HG03521 (cell line): ENCODE data around the gene ITGB8.
A peak's percentile ranks its signal among the peaks of the same experiment; 100 is the strongest.

ENCODE experiments used
- ATAC-seq: cut with Tn5 transposase; IDR thresholded peaks from one replicate; pipeline ENCODE4 v1.9.1; 2021; ENCODE audit warnings: mild to moderate bottlenecking, moderate library complexity; ENCODE audit not compliant: unreplicated experiment

ITGB8 gene

DNA sequence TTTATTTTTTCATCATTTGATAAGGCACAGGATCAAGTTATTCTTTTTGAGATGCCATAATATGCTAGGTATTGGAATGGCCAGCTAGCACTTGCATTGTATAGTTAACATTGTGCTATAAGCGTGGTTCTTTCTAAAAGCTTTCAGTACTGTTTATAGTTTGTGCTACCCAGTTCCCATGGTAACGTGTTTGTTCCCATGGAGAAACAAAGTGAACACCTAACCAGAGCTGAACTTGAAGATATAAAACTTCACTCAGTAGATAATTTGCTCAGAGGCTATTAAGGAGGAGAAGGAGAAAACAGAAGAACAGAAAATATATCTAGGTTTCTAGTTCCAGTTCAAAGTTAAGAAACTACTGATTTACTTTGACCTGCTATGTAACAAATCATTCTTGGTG, 23.6 kb upstream of the ITGB8 start:
- peak; percentile 80 for ATAC-seq

DNA sequence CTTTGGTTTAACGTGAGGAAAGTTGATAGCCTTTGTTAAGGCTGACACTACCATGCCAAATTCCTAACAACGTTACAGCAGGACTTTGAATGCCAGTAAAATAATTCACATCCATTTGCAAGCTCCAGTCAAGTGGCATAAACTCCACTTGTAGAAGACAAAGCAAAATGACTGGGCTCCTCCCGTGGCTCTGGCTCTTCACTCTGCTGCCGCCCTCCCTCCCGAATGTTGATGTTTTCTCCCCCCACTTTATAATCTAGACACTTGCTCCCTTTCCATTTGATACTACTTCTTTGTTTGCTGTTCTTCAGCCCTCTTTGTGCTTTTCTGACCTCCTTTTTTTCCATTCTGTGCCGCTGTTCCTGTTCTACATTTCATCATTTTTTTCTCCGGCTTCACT, 22.8 kb upstream of the ITGB8 start:
- no peak for ATAC-seq

DNA sequence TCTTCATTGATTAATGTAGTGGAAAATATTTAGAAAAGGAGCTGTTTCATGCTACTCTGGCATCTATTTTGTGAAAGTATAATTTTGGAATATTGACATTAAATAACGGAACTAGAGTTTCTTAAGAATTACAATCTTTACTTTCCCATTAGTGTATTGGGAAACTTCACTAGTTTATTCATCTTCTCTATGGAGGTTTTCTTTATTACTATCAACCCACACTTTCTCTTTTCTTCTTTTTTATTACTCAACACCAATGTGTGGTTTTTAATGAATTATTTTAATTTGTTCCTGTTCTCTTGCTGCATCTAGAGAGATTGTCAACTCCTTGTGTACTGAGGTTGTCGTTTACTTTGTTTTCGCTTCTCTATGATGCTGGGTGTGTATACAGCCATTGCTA, 20.4 kb upstream of the ITGB8 start:
- ATAC-seq = no peak

DNA sequence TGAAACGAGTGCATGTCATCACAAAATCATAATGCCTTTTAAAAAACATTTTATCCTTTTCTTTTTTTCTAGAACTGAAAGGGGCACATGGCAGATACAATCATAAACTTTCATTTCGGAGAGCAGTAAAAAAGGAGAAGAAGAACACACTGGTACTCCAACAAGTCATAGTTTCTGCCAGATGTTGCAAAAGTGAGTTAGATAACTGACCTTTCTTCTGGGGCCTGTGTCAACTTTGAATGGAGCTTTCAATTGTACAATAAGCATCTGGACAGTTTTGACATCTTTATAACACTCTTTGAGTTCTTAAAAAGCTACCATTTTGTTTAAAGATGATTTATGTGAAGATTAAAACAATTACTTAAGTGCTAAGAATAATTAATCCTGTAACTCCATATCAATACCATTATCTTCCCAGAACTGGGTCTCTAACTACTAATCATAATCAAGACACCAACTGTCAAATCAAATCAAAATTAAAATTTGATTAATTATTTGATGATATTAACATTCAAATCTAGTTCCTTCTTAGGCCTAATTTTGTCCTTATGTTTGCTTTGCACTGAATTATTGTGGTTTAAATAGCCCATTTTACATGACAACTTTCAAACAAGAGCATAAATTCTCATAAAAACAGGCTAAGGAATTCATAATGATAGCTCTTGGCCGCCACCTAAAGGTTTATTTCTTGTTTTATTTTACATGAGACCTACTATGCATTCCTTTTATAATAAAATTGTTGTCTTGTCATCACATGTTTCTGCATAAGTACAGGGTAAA, 19.5 kb upstream of the ITGB8 start:
- no peak for ATAC-seq

DNA sequence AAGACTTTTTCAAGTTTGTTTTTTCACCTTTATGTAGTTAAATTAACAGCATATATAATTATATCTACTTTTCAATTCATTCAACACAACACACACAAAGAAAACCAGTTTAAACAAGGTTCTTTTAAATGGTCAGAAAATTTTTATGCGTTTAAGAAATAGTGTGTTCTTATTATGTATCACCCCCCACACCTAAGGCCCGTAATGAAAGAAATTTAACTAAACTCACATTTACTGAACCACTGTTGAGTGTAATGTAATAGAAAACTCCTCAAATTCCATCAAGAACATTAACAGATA, 19.0 kb upstream of the ITGB8 start:
- no peak for ATAC-seq

DNA sequence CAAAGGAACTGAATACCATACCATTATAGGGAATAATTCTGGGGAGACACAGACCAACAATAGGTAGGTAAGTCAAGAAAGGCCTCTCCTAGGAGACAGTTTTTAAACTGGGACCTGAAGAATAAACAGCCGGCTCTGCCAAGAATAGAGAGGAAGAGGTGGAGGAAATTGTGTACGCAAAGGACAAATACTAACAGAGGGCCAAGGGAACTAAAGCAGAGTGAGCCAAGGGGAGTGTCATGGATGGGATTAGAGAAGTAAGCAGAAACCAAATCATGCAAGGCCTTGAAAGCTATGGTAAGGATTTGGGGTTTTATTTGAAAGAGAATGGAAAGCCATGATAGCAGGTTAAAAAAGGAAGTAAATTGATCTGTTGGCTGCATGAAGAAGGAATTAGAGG, 18.1 kb upstream of the ITGB8 start:
- no peak for ATAC-seq

DNA sequence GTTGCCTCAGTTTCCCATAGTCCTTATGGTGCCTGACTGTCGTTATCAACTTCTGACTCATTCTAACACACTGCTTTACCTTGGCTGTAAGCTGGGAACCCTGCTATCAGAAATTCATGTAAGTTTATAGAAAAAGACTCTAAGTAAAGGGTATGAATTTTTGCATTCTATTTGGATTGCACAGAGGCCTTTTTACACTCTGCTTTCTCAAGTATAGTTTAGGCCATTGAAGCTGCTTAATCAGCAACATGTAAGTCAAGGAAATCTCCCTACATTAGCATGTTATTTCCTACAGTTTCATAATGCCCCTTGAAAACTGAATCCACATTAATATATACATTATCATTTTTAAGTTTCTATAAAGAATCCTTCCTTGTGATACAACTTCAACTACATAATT, 17.1 kb upstream of the ITGB8 start:
- ATAC-seq = no peak

DNA sequence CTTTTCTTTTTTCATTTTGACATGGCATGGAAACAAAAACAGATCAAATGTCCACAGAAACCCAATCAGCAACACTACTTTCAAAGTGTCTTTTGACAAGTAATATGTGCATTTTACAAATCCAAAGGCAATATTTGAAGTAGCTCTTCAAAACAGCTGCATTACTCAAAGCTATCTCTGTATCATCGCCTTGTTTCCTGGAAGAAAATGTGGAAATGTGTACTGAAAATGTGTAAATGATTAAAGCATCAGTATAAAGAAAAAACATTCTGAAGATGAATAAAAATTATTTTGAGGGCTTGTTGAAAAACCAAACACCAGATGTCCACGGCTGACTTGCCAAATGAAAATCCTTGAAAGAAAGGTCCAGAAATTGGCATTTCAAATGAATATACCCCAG, 16.5 kb upstream of the ITGB8 start:
- no peak for ATAC-seq

DNA sequence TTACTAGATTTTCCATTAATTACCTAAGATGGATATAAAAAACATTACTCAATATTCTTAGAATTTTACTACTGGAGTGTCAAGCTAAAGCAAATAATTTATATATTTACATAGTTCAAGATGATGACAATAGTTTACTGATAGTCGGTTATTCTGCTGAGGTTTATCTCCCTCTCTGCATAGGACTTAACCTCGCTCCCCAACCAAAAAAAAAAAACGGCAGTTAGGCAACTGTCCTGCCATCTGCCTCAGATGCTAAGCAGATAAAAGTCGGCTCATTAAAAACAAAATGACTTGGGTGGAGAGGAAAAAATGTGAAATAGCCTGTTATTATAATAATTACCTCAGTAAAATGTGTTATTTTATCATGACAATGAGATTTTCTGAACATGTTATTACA, 14.0 kb upstream of the ITGB8 start:
- no peak for ATAC-seq

DNA sequence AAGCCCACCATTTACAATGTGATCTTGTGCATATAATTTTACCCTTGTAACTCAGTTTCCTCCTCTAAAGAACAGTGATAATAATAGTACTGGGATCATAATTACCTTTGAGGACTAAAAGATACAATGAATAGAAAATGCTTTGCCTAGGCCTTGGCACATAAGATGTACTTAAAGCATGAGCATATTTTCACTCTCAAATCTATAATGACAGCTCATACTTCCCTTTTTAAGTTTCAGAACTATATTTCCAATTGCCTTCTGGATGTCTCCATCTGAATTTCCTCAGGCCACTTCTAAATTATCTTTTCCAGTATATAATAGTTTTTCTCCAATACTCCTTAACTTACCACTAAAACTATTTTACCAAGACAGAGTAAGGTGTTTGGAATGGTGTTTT, 13.3 kb upstream of the ITGB8 start:
- no peak for ATAC-seq

DNA sequence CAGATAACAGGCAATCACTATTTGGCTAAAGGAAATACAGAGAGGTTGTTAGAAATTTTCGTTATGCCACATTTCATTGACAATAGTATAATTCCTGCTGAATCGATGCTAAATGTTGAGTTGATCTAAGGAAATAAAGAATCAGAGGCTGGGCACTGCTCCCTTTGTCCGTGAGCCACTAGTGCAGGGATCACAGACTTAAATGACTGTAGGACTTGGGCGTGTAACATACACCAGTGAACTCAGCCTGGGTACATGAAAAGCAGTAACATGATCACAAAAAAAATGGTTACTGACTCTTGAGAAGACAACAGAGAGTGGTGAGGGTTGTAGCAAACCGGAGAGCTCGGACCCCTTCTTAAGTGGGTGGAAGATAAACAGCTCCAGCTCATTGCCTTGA, 11.8 kb upstream of the ITGB8 start:
- no peak for ATAC-seq

DNA sequence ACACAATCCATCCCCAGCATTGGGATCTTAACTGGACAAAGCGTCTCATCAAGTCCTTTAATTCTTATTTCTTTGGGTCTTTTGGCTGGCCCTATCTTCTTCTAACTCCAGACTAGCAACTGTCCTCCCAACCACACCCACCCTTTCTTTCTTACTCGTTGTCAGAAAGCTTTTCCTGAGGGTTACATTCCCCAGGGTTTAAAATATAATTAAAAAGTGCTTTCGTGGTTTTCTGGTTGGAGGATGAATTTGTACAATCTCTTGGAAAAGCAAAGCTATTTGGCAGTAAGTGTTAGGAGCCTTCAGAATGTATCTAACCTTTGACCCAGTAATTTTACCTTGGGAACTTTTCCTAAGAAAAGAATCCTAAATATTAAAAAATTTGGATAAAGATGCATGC, 10.4 kb upstream of the ITGB8 start:
- no peak for ATAC-seq

DNA sequence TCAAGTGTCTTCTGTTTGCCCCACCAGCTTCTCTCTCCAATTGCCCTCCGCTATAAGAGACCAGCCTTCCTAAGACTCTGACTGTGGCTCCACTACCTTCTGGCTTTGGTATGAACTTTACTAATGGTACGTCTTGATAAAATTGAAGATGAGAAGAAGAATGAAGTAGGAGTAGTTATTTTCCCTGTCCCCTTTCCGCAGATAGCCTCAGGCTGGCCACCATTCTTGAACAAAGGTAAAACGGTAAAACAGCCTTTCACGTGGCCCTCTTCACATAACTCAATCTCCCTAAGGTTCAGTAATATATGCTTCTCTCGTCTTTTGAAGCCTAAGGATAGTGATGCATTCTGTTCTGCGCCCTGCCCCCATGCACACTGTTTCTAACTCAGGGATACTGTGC, 9.9 kb upstream of the ITGB8 start:
- no peak for ATAC-seq

DNA sequence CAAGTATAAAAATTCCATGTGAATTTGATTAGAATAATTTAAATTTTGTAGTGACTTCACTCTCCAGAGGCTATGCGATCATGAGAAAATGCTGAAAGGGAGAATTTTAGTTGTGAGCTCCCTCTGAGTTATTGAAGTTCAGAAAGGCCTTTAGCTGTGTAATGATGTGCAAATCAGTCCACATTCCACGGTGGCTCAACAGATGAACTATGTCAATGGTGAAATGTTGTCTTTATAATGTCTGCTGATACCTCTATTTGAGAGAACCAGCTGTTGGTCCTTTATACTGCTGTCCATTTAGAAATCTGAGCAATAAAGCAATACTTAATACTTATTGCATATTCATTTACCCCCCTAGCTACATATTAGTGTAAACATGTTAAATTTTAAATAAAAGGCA, 7.1 kb upstream of the ITGB8 start:
- ATAC-seq = no peak

DNA sequence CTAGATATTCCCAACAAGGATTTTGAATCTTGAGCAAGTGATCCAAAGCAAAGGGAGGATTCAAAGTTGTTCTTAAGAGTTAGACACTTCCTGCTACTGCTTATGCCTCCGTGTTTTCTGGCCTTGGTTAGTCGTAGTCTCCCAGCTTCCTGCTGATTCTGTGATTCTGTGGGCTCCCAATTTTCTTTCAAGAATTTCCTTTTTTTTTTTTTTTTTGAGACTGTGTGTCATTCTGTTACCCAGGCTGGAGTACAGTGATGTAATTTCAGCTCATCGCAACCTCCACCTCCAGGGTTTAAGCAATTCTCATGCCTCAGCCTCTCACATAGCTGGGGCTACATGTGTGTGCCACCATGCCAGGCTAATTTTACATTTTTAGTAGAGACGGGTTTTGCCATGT, 4.4 kb upstream of the ITGB8 start:
- ATAC-seq = no peak

DNA sequence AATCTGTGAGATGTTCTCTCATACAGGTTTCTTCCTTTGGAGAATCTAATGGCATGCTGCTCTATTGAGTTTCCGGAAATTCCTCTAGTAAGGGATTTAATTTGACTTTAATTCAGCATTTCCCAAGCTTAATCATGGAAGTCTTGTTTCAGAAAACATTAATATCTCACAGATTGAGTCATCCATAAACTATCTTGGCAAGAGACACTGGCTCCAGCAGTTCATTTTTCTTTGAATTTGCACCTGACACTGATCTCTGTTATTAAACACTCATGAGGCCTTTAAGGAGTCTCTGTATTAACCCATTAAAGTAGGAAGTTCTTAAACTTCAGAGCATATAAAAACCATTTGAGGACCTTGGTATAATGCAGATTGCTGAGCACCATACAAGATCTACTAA, 3.6 kb upstream of the ITGB8 start:
- no peak for ATAC-seq

DNA sequence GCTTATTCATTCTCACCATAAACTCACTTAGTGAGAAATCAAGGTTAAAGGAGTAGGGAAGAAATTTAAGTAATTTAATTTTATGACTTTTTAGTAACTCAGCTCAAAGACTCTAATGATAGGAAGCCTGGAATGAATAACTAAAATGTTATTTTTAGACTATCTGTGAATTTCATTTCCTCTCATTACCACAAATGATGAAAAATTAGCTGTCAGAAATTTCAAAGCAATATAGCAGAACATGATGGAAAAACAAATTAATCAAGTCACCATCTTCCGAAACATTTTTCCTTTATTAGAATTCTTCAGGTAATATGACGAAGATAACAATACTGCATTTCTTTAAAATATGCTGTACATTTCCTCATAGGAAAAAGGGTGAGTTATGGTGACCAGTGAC, 2.7 kb upstream of the ITGB8 start:
- ATAC-seq = no peak

DNA sequence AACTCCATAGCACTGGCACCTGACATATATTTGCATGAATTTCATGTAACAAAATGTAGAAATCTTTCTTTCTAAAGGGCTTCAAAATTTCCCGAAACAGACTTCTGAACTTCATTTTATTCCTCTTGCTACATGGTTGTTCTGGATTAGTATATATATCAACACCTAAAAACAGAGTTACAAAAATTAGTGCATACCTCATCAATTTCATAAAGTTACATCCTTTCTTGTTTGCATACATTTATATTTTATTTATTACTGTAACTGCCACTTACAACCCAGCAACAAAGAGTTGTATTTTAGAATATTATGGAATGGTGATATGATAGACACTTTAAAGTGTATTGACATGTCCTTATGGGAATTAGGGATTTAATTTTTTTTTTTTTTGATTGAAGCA, 2.0 kb upstream of the ITGB8 start:
- ATAC-seq = no peak

DNA sequence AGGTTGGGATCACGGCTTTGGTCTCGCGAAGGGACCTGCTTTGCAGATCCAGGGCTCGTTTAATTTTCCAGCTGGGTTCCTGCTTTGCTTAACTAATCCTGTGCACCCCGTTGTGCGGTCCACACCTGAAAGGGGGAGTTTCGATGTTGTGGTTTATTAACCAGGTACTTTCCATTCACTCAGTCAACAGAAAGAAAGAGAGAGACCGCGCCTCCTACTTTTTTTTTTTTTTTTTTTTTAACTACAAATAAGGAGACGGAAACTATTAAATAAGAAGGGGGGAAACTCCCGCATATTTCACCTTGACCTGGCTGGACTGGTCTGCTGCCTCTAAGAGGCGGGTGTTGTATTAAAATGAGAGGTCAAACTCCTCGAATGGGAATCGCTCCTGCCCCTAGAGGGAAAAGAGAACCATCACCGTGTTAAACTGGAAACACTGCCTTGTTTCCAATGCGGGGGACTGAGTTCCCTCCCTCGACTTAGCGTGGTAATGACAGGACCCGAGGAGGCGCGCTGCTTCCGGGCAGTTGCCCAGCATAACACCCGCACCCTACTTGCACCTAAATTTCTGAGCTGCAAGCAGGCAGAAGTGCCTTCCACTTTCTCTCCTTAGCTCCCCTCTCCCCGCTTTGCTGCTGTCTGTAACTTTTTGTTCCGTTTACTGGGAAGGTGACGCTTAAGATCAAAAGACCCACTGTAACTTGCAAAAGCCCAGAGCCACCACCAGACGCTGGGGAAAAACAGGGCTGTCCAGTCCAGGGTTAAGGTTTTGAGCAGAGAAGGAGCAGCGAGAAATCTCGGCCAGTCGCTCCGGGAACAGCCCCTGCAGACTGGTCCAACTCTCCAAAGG, 1.1 kb upstream of the ITGB8 start:
- ATAC-seq = peak; percentile 27

DNA sequence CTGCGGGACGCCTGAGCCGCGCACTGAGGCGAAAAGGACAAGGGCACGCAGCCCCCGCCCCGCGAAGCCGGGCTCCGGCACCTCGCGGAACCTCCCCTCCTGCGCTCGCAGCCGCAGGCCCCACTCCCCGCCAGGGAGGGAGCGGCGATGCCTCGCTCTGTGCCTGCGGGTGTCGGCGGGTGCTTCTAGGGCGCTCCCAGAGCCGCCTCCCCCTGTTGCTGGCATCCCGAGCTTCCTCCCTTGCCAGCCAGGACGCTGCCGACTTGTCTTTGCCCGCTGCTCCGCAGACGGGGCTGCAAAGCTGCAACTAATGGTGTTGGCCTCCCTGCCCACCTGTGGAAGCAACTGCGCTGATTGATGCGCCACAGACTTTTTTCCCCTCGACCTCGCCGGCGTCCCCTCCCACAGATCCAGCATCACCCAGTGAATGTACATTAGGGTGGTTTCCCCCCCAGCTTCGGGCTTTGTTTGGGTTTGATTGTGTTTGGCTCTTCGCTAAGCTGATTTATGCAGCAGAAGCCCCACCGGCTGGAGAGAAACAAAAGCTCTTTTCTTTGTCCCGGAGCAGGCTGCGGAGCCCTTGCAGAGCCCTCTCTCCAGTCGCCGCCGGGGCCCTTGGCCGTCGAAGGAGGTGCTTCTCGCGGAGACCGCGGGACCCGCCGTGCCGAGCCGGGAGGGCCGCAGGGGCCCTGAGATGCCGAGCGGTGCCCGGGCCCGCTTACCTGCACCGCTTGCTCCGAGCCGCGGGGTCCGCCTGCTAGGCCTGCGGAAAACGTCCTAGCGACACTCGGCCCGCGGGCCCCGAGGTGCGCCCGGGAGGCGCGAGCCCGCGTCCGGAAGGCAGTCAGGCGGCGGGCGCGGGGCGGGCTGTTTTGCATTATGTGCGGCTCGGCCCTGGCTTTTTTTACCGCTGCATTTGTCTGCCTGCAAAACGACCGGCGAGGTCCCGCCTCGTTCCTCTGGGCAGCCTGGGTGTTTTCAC, 519 bp downstream of the ITGB8 start:
- peak; percentile 30 for ATAC-seq
